Measurements from ENCODE around the gene SLC22A15.
"Not testable (repeated sequence)": the region's sequence is repeated elsewhere in the genome, so short reads cannot be mapped to it uniquely, and the experiment has no call there.

SLC22A15 gene

DNA sequence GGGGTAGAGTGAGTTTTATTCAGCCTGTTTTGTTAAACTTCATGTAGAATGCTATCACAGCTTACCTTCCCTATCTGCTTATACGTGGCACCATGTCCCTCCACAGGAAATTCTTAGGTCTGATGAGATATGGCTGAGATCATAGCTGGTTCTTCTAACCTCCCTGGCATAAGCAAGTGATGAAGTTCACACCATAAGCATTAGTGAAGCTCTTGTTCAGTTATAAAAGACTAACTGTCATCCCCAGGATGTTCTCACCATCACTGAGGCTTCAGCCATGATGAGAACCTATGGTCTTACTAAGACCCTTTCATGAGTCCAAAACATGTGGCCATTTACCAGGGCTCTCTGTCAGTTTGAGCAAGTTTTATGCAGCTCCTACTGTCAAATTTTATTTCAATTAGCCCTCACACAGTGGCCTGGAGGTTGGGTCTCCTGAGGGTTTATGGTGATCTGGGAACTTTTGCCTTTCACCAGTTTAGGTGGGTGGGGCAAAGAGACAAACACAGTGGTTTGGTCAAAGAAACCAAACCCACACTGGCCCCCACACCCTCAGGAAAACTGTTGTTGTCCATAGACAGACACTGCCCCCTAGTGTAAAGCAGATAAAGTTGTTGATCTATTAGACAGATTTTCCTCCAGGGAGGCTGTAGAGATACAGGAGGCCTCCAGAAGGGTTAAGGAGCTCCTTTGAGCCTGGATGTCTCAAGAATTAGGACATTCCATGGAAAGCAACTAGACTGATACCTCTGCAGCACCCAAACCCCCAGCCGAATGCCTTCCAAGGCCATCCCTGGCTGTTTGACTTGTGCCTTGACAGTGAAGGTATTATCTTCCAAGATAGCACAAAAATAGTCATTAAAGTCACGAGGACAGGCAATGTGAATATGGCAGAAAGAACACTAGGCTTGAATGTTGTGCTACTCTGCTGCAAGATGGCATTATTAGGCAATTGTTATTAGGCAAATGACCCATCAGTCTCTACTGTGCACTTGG is 5.0 kb downstream of the SLC22A15 start:
- peak in 11 of 56 donors; percentile 14 to 51 (median 30) for DNase-seq

DNA sequence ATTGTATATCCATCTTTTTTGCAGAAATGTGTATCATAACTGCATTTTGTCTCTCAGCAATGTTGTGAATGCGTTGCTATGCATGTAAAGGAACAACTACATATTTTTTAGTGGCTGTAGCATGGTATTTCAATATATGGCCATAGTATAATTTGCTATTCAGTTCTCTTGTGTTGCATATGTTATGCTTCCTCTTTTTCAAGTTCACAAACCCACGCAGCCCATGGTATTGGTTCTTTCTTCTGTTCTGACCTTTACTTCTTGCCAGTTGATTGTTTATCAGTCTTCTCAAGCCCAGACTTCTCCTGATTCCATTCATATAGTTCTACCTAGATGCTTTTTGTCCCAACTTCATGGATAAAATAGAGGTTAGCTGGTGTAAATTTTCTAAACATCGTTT is 6.1 kb downstream of the SLC22A15 start:
- no peak for DNase-seq

DNA sequence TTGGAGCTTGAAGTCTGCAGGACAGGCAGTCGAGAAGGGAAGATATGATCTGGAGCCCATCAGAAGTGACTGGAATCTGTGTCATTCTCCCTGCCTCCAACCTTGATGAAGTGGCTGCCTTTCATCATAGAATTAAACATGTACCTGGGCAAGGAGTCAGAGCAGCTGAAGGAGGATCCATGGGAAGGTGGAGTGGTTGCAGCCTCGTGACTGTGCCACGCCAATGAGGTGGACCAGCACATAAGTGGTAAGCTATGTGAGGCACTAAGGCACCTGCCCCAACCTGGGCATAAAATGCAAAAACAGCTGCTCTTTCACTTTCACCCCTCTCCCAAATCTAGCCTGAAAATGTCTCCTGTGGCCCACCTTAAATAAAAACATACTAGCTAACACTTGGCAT is 7.3 kb downstream of the SLC22A15 start:
- no peak for DNase-seq

DNA sequence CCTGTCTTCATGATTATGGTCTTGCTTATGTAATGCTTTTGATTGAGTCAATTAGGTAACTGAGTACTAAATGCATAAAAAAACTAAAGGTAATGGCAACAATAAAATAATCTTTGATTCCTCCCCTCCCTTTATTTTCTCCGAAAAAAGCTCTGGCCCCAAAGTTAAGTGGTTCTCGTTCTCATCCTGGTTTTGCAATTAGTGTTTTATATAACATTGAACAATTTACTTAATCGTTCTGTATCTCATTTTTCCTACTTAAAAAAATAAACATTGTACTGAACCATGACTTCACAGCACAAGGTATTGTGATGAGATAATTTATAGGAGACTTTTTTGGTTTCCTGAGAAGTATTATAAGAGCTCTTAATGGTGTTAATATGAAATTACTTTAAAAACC is 11.3 kb downstream of the SLC22A15 start:
- no peak for DNase-seq

DNA sequence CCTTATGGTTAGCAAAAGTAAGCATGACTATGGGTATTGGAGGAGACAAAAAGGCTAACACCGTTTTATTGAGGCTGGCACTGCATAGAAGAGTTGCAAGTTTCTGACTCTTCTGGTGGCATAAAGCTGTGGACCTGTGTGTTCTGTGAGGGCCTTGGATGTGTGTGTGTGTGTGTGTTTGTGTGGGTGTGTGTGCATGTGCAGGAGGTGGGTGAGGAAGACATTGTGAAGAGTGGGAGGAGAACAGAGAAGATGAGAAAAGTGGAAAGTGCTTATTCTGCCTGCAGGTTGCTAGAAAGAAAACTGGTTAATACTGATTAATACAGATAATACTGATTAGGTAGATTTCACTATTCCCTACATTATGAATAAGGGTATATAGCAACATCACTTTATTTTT is 12.6 kb downstream of the SLC22A15 start:
- DNase-seq = no peak

DNA sequence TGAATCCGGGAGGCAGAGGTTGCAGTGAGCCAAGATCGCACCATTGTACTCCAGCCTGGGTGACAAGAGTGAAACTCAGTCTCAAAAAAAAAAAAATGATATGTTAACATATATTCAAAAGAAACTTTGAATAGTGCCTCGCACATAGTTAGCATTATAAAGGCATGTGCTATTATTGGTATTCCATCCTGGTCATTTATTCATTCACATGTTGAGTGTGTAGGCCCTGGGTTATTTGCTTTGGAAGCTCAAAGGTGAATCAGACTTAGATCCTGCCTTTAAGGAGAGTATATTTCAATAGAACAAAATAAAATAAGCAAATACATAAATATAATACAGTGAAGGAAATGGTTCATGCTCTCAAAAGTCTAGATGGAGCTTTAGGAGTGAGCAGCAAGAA is 13.4 kb downstream of the SLC22A15 start:
- DNase-seq = no peak

DNA sequence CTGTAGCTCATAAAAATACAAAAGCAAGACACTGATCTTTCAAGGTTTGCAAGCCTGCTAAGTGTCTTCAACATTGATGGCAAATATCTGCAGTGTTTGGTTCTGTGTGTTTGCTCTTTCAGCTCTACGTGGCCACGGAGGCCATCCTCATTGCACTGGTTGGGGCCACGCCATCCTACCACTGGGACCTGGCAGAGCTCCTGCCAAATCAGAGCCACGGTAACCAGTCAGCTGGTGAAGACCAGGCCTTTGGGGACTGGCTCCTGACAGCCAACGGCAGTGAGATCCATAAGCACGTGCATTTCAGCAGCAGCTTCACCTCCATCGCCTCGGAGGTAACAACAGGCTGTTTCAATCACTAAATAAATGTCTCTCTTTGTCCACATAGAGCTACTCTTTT is 15.6 kb downstream of the SLC22A15 start:
- DNase-seq = no peak

DNA sequence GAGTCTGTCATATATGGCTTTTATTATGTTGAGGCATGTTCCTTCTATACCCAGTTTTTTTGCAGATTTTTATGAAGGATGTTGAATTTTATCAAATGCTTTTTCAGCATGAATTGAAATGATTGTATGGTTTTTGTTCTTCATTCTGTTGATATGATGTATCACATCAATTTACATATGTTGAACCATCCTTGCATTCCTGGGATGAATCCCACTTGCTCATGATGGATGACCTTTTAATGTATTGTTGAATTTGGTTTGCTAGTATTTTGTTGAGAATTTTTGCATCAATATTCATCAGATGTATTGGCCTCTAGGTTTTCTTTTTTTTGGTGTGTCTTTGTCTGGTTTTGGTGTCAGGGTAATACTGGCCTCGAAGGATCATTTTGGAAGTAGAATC is 21.6 kb downstream of the SLC22A15 start:
- not testable (repeated sequence) for DNase-seq

DNA sequence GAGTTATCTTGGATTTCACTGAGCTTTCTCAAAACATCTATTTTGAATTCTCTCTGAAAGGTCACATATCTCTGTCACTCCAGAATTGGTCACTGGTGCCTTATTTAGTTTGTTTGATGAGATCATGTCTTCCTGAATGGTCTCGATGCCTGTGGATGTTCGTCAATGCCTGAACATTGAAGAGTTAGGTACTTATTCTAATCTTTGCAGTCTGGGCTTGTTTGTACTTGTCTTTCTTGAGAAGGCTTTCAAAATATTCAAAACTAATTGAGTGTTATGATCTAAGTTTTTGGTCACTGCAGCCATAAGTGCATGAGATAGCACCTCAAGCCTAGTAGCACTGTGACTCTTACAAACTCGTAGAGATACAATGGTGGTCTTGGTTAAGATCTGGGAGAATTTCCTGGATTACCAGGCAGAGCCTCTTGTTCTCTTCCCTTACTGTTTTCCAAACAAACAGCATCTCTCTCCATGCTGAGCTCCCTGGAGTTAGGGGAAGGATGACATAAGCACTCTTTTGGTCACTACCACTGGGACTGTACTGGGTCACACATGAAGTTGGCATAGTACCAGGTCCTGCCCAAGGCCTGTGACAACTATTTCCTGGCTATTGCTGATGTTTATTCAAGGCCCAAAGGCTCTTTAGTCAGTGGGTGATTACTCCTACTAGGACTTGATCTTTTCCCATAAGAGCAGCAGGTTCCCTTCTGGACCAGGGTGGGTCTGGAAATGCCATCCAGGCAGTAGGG is 25.6 kb downstream of the SLC22A15 start:
- peak in 2 of 56 donors; percentile 24 to 25 for DNase-seq

DNA sequence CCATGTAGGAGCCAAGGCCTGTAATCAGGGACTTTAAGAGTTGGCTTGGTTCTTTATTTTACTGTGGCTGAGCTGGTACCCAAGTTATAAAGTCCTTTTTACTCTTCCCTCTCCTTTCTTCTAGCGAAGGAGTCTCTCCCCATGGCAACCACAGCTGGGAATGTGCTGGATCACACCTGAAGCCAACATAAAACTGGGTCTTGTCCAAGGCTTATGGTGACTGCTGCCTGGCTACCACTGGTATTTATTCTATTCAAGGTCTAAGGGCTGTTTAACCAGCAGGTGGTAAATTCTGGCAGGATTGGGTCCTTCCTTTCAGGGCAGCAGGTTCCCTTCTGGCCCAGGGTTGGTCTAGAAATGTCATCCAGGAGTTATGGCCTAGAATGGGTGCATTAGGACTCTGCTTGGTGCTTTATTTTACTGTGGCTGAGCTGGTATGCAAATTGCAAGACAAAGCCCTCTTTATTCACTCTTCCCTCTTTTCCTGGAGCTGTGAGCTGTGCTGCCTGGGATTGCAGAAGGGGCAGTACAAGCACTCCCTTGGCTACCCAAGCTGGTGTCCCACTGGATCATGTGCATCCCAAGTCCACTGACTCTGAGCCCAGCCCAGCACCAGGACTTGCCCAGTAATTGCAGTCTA is 26.6 kb downstream of the SLC22A15 start:
- peak in 40 of 56 donors; percentile 21 to 83 (median 47) for DNase-seq

DNA sequence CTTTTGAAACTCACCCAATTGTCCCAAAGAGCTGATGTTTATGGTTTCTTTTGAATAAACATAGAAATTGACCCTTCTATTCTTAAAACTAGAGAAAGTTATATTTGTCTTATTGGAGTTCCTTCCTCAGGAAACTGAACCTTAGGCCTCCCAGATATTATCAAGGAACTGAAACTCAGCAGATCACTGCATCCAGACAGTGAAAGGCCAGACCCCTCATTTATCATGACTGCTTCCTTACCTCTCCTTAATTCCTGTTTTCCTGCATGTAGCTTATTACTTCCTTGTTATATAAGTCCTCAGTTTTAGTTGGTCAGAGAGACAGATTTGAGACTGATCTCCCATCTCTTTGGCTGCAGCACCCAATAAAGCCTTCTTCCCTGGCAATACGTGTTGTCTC is 27.5 kb downstream of the SLC22A15 start:
- DNase-seq = no peak

DNA sequence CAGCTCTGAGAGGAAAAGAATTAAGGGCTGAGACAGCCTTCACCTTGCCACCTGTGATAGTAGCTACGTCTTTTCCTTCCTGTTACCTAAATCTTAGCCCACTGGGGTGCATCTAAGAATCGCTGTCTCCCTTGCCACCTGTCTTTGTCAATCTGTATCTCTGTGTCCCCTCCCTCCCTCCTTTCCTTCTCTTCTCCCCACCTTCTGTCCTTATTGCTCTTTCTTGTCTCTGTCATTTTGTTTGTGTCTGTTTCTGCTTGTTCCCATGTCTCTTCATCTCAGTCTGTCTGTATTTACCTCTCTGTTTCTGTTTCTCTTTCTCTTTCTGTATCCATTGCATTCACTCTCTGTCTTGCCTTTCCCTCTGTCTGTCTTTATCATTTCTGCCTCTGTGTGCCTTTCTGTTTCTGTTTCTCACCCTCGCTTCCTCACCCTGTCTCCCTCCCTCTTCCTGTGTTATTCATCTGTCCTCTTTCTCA is 30.2 kb downstream of the SLC22A15 start:
- DNase-seq = no peak

DNA sequence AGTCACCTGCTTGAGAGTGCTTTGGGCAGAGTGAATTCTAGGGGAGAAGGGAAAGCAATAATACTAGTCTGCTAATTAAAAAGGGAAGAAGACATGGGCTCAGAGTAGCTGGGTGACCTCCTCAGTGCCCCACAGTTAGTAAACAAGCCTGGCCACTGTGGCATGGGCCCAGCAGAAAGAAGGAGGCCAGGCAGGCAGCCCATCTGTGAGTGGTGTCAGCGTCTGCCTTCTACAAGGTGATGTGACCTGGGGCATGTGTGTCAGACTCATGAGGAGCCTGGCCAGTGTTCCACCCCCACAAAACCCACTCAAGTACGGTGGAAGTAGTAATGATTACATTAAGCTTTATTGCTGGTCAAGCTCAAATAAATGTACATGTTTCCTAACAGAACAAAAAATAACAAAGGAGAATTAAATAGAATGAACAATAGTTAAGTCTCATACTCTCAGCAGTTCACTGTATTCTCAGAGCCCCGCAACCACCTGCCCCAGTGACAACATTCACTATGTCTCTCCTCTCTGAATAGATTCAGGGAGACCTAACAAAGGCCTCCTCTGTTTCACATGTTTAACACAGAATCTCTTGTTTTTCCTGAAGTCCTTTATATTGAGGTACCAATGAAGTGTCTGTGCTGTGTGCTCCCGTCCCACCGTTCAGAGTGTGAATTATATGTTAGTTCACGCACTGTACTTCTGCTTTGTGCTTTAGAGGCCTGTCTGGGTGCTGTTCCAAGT is 32.5 kb downstream of the SLC22A15 start:
- peak in 32 of 56 donors; percentile 11 to 71 (median 44) for DNase-seq

DNA sequence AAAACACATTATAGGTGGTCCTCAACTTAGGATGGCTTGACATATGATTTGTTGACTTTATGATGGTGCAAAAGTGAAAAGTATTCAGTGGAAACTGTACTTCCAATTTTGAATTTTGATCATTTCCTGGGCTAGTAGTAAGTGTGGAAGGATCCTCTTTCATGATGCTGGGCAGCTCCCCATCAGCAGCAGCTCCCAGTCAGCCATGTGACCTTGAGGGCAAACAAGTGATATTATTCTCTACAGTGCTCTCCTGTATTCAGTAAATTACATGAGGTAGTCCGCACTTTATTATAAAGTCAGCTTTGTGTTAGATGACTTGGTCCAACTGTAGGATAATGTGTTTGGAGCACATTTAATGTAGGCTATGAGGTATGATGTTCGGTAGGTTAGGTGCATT is 36.4 kb downstream of the SLC22A15 start:
- peak in 7 of 56 donors; percentile 16 to 45 (median 23) for DNase-seq

DNA sequence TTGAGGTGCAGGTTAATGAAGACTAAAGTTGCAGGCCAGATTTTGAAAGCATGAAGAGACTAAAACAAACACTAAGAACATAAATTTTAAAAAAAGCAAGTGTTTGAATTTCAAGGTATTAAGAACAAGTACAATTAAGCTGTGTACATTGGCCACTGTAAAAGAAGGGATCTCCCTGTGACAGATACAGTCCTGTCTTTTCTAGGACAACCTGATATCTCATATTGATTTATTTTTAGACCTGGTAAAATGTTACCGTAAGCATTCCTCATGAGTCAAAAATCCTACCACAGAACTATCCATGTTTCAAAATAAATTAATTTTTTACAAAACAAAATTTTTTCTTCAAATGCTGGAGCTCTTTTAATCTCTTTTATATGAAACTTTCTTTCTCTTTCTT is 39.4 kb downstream of the SLC22A15 start:
- no peak for DNase-seq

DNA sequence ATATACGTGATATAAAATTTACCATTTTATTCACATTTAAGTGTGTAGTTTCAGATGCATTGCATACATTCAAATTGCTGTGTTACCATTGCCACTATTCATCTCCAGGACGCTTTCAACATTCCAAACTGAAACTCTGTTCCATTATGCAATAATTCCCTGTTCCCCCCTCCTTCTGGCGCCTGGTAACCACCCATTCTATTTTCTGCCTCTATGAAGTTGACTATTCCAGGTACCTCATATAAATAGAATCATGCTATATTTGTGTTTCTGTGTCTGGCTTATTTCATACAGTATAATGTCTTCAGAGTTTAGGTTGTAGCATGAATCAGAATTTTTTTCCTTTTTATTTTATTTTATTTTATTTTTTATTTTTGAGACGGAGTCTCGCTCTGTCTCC is 41.7 kb downstream of the SLC22A15 start:
- DNase-seq = no peak

DNA sequence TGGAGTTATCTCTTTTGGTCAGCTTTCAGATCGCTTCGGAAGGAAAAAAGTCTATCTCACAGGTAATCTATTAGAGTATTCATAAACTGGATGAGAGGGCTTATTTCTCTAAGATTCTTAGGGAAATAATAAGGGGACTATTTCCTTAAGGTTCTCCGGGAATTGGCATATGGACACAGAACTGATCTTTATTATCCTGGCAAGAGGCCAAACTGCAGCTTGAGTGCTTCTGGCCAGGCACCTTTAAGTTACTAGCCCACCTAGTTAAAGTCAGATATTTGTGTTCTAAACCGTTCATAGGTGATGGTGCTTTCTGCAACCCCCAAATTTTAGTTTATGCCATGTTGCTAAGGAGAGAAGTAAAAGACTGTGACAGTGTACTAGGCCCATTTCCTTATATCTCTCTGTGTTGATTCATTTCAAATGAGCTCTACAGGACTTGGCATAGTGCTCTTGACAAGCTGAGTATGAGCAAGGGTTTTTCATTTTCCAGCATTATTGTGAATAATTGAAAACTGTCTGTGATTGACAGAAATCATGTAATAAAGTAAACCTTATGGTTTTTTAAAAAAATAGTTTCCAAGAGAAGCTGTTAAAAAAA is 43.4 kb downstream of the SLC22A15 start:
- DNase-seq = no peak

DNA sequence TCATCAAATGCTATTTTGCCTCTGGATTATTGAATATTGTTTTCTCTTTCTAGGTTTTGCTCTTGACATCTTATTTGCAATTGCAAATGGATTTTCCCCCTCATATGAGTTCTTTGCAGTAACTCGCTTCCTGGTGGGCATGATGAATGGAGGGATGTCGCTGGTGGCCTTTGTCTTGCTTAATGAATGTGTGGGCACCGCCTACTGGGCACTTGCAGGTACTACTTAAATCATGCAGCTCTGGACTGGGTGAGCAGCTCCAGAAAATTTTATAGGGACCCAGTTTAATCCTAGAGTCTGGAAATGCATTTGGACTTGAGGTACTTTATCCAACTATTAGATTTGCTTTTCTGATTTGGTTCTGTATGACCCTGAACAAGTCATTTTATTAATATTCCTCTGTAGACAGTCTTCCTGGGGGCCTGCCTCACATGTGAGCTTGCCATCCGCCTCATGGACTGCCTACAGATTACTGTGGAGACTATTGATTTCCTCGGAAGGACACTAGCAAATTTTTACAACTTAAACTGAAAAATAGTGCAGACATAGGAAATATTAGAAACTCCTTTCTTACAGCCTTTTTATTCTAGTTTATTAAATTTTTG is 44.5 kb downstream of the SLC22A15 start:
- DNase-seq = peak in 32 of 56 donors; percentile 2 to 79 (median 38)

DNA sequence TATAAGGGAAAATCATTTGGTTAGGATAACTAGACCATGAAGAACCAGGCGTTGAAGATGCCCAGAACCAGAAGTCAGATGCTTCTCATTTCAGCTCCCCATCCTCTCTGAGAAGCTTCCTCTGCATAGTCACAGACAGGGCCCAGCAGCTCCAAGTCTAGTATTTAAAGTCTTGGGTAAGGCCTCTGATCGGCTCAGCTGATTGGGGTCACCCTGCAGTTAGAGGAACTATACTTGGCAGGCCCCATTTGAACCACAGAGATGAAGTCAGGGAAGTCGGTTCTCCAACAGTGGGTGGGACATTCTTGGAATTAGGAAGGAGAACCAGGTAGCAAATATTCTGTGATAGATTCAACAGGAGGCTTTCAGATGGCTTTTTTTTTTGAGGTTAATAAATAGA is 48.3 kb downstream of the SLC22A15 start:
- no peak for DNase-seq

DNA sequence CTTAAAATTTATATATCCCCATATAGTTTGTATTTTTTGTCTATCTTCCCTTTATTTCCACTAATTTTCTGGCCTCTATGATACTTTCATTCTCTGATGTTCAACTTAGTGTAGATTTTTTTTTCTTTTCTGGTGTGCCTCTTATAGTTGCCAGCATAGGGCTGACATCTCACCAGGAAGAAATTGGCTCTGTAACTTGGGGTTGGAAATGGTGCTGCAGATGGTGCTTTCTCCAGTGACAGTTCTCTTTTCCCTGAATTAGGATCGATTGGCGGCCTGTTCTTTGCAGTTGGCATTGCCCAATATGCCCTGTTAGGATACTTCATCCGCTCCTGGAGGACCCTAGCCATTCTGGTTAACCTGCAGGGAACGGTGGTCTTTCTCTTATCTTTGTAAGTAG is 50.3 kb downstream of the SLC22A15 start:
- no peak for DNase-seq

All from amygdala (tissue), 56 donors.